OCI-LY3 (cell line): ENCODE measurements around the gene POLA2.

Source experiments
- H2AFZ ChIP-seq: fragments of 200-600, 300-600 bp; shearing (Covaris generic); 2 replicates; pipeline ENCODE4 v1.6.0; 2014; ENCODE audit warnings: antibody characterized with exemption, low read depth, low read length
- H3K27ac ChIP-seq: fragments of 200-600, 300-600 bp; sonication (generic); 2 replicates; pipeline ENCODE4 v1.5.1; 2014; ENCODE audit warnings: mild to moderate bottlenecking, low read length, moderate library complexity, mixed read lengths
- H3K27me3 ChIP-seq: fragments of 200-600, 300-600 bp; sonication (generic); 2 replicates; pipeline ENCODE4 v1.6.1; 2014; ENCODE audit warnings: low read depth, low read length, mixed read lengths
- H3K36me3 ChIP-seq: fragments of 200-600, 300-600 bp; sonication (generic); replicated peaks from 2 replicates; pipeline ENCODE3; 2014; ENCODE audit warnings: low read depth, low read length, mixed read lengths
- H3K4me1 ChIP-seq: fragments of 300-600, 200-600 bp; sonication (generic); 2 replicates; pipeline ENCODE4 v1.6.1; 2014; ENCODE audit warnings: low read length, mixed read lengths
- H3K4me2 ChIP-seq: fragments of 200-600, 300-600 bp; sonication (generic); 2 replicates; pipeline ENCODE4 v1.6.1; 2014; ENCODE audit warnings: low read length, mixed read lengths
- H3K4me3 ChIP-seq: fragments of 300-600, 200-600 bp; sonication (generic); 2 replicates; pipeline ENCODE4 v1.5.1; 2014; ENCODE audit warnings: antibody characterized with exemption, mild to moderate bottlenecking, low read length, moderate library complexity
- H3K79me2 ChIP-seq: fragments of 300-600, 200-600 bp; shearing (Covaris generic); 2 replicates; pipeline ENCODE4 v1.6.1; 2014; ENCODE audit warnings: mild to moderate bottlenecking, low read length, mixed read lengths
- H3K9ac ChIP-seq: fragments of 300-600, 200-600 bp; shearing (Covaris generic); 2 replicates; pipeline ENCODE4 v1.6.0; 2014; ENCODE audit warnings: mild to moderate bottlenecking, low read length, moderate library complexity
- H3K9me3 ChIP-seq: fragments of 200-600, 300-600 bp; shearing (Covaris generic); 2 replicates; pipeline ENCODE4 v1.6.1; 2014; ENCODE audit warnings: low read length, mixed read lengths; ENCODE audit not compliant: insufficient read depth
- H4K20me1 ChIP-seq: fragments of 200-600, 300-600 bp; sonication (generic); 2 replicates; pipeline ENCODE4 v1.6.1; 2016; ENCODE audit warnings: low read length, mixed read lengths; ENCODE audit not compliant: insufficient read depth
- EZH2phosphoT487 ChIP-seq: fragments of 200-600 bp; shearing (Covaris generic); IDR thresholded peaks from 2 replicates; pipeline ENCODE4 v1.6.1; 2018; ENCODE audit warnings: antibody characterized with exemption, mixed run types, low read depth
- TF ChIP-seq, protein P1 (sequence below): fragments of 200-600, 300-600 bp; sonication (generic); IDR thresholded peaks from 2 replicates; pipeline ENCODE4 v1.5.1; 2014; ENCODE audit warnings: antibody characterized with exemption, low read length, low read depth

Gene POLA2

DNA sequence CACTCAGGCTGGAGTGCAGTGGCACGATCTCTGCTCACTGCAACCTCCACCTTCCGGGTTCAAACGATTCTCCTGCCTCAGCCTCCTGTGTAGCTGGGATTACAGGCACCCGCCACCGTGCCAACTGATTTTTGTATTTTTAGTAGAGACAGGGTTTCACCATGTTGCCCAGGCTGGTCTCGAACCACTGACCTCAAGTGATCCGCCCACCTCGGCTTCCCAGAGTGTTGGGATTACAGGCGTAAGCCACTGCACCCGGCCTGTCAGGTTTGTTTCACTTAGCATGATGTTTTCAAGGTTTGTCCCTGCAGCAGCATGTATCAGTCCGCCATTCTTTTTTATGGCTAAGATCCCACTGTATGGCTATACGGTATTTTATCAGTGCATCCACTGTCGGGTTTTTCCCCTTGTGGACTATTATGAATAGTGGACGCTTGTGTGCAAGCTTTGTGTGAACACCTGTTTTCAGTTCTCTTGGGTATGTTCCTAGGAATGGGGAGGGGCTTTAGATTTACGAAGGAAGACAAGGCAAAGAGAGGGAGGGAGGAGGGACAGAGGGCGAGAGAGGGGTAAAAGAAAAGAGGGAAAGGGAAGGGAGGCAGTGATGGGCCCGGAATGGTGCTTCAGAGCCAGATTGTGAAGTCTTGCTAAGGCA is 39.0 kb downstream of the POLA2 start:
- H3K36me3 ChIP-seq: peaks cover 53% of the 10 kb centered on the region
- H3K79me2 ChIP-seq: no peaks in the 10 kb centered on the region
- no peaks in the 10 kb centered on the region for H3K4me1 ChIP-seq
- H3K9ac ChIP-seq: no peak overlapping the region
- H3K4me3 ChIP-seq: no peak overlapping the region
- H3K27ac ChIP-seq: no peak overlapping the region
- no peaks in the 10 kb centered on the region for H3K9me3 ChIP-seq
- H2AFZ ChIP-seq: no peak overlapping the region
- TF ChIP-seq EZH2phosphoT487: no peak
- TF ChIP-seq, protein P1, sequence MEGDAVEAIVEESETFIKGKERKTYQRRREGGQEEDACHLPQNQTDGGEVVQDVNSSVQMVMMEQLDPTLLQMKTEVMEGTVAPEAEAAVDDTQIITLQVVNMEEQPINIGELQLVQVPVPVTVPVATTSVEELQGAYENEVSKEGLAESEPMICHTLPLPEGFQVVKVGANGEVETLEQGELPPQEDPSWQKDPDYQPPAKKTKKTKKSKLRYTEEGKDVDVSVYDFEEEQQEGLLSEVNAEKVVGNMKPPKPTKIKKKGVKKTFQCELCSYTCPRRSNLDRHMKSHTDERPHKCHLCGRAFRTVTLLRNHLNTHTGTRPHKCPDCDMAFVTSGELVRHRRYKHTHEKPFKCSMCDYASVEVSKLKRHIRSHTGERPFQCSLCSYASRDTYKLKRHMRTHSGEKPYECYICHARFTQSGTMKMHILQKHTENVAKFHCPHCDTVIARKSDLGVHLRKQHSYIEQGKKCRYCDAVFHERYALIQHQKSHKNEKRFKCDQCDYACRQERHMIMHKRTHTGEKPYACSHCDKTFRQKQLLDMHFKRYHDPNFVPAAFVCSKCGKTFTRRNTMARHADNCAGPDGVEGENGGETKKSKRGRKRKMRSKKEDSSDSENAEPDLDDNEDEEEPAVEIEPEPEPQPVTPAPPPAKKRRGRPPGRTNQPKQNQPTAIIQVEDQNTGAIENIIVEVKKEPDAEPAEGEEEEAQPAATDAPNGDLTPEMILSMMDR: no peak
- H4K20me1 ChIP-seq: no peaks in the 10 kb centered on the region
- no peak overlapping the region for H3K4me2 ChIP-seq
- no peaks in the 10 kb centered on the region for H3K27me3 ChIP-seq

DNA sequence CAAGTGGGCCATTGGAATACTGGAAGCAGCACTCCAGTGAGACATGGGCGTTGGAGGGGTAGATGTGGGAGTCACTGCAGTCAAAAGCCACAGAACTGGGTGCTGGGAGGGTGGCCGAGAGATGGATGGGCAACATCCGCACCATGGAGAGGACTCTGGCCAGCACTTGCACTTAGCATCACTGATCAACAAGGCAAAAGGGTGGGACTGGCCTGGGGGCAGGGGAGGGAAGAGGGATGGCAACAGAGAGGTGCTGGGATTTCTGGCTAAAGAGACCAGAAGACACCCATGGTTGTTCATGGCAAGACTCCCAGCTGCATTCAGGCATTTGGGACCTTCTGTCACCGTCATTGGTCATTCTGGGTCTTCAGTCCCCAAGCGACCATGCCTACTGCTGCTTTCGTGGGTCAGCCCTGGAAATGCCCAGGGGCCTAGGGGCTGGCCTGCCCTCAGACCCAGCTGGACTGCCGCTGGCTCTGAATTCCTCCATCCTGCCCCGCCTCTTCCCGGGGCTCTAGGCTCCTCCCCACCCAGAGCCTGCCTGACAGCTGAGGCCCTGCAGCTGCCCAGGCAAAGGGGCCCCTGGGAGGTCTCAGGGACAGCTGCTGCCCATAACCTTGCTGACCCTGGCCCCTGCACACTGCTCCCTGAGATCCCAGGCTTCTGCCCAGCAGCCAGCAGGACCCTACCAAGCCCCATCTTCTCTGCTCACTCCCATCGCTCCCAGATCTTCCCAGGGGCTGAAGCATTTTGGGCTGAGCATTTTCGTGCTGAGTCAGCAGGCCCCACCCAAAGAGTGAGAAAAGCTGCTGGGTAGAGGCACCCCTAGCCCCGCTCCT is 39.9 kb downstream of the POLA2 start:
- Histone ChIP-seq H3K4me1 (no peaks in the 10 kb centered on the region), H3K27ac (no peak overlapping the region), H3K27me3 (no peaks in the 10 kb centered on the region), H3K79me2 (no peaks in the 10 kb centered on the region), H3K9me3 (no peaks in the 10 kb centered on the region), H3K9ac (no peak overlapping the region), H3K4me2 (no peak overlapping the region), H4K20me1 (no peaks in the 10 kb centered on the region), H3K36me3 (peaks cover 45% of the 10 kb centered on the region), H3K4me3 (no peak overlapping the region), H2AFZ (no peak overlapping the region)
- TF ChIP-seq, protein P1: no peak
- TF ChIP-seq EZH2phosphoT487: no peak

DNA sequence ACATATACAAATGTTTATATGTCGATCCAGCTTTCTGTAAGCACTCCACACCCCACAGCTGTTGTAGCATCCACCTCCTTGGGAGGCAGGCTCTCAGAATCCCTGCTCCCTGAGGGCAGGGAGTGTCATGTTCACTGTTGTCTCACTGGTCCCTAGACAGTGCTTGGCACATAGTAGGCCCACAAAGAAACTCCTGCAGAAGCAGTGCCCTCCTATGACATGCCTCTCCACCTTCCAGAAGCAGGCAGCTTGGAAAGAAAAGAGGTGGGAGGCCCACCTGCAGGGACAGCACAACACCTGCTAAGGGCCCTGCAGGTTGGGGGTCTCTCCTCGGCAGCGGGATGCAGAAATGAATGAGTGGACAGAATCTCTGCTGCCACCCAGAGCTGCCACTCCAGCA is 41.8 kb downstream of the POLA2 start:
- H3K36me3 ChIP-seq: peaks cover 33% of the 10 kb centered on the region
- H3K4me3 ChIP-seq: no peak overlapping the region
- TF ChIP-seq, protein P1: no peak
- TF ChIP-seq EZH2phosphoT487: no peak
- no peak overlapping the region for H2AFZ ChIP-seq
- H3K9ac ChIP-seq: no peak overlapping the region
- H3K4me2 ChIP-seq: no peak overlapping the region
- peaks cover 6% of the 10 kb centered on the region for H3K4me1 ChIP-seq
- H3K27me3 ChIP-seq: no peaks in the 10 kb centered on the region
- no peaks in the 10 kb centered on the region for H3K79me2 ChIP-seq
- H4K20me1 ChIP-seq: no peaks in the 10 kb centered on the region
- H3K27ac ChIP-seq: no peak overlapping the region
- H3K9me3 ChIP-seq: no peaks in the 10 kb centered on the region

DNA sequence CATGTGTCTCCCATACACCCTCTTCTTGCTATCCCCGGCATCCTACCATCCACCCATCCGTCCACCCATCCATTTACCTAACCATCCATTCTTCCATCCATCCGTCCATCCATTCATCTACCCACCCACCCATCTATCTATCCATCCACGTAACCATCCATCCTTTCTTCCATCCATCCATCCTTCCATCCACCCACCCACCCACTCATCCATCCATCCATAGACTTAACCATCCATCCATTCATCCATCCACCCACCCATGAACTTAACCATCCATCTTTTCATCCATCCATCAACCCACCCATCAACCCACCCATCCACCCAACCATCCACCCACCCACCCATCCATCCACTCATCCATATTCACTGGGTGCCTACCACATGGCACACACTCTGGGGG is 42.3 kb downstream of the POLA2 start:
- Histone ChIP-seq H4K20me1 (no peaks in the 10 kb centered on the region), H3K4me3 (no peak overlapping the region), H3K9me3 (no peaks in the 10 kb centered on the region), H3K79me2 (no peaks in the 10 kb centered on the region), H3K4me1 (peaks cover 7% of the 10 kb centered on the region), H3K4me2 (no peak overlapping the region), H3K27me3 (no peaks in the 10 kb centered on the region), H3K27ac (no peak overlapping the region), H3K36me3 (peaks cover 28% of the 10 kb centered on the region), H2AFZ (no peak overlapping the region), H3K9ac (no peak overlapping the region)
- no peak for TF ChIP-seq EZH2phosphoT487
- TF ChIP-seq, protein P1: no peak
